ENCODE measurements around the gene LRMDA. TPM values are rescaled to one million over a fixed set of nuclear protein-coding genes. Genes with fewer than 3 reads are reported as not detected.

LRMDA gene
- total RNA-seq, 2 donors from 2014 or later: 12.2 to 25.4 TPM

DNA sequence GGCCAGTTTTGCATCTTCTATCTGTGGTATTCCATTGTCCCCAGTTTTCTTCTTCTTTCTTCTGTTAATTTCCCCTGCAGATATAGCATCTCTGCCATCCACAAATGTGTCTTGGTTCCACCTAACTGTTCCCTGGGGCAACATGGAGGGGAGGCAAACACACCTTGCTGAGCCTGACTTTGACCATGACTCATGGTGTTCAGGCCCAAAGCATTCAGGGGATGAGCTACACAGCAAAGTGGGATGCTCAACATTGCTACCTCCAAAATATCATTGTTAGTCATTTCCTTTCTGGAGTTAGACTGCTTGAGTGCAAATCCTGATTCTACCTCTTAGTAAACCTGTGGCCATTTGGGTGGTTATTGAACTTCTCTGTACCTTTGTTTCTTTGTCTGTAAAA is 542.7 kb downstream of the LRMDA start:
- H3K4me3 ChIP-seq: no peak overlapping the region
- no peaks in the 10 kb centered on the region for H3K9me3 ChIP-seq
- no peaks in the 10 kb centered on the region for H3K36me3 ChIP-seq (replicated peaks in 1 of 2; ENCODE audit: insufficient read depth in 1 of 2, low read depth in 2 of 2)
- H3K27me3 ChIP-seq: no peaks in the 10 kb centered on the region
- H3K27ac ChIP-seq: no peak overlapping the region
- DNase-seq (no peak), ATAC-seq (no peak)
- H3K4me1 ChIP-seq: no peaks in the 10 kb centered on the region
- TF ChIP-seq POLR2A (IDR thresholded peaks at IDR 0.05): no peak
- TF ChIP-seq, protein P1, sequence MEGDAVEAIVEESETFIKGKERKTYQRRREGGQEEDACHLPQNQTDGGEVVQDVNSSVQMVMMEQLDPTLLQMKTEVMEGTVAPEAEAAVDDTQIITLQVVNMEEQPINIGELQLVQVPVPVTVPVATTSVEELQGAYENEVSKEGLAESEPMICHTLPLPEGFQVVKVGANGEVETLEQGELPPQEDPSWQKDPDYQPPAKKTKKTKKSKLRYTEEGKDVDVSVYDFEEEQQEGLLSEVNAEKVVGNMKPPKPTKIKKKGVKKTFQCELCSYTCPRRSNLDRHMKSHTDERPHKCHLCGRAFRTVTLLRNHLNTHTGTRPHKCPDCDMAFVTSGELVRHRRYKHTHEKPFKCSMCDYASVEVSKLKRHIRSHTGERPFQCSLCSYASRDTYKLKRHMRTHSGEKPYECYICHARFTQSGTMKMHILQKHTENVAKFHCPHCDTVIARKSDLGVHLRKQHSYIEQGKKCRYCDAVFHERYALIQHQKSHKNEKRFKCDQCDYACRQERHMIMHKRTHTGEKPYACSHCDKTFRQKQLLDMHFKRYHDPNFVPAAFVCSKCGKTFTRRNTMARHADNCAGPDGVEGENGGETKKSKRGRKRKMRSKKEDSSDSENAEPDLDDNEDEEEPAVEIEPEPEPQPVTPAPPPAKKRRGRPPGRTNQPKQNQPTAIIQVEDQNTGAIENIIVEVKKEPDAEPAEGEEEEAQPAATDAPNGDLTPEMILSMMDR (IDR thresholded peaks at IDR 0.05): no peak
- intact Hi-C loops (cut with DNase I): no loop called here

DNA sequence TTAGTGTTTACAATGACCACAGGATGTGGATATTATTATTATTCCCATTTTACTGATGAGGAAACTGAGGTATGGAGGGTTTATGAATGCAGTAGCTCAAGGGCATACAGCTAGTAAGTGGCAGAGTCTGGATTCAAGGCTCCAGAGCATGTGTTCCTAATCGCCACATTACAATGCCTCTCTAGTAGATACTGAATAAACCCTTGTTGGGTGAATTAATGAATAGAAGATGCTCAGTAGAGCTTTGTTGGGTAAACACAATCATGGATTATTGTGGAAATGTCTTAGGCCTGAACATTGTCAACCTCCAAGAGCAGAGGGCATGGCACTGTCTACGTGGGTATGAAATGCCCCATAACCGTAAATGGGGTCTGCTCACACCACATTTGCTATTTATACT is 545.3 kb downstream of the LRMDA start:
- TF ChIP-seq POLR2A (IDR thresholded peaks at IDR 0.05): no peak
- TF ChIP-seq, protein P1 (IDR thresholded peaks at IDR 0.05): no peak
- WGBS, 2 donors: 89 to 97% methylated on average over 3 of the region's 3 CpGs
- H3K9me3 ChIP-seq: no peaks in the 10 kb centered on the region
- H3K4me3 ChIP-seq: no peak overlapping the region
- no peaks in the 10 kb centered on the region for H3K4me1 ChIP-seq
- no peak for ATAC-seq
- H3K27me3 ChIP-seq: no peaks in the 10 kb centered on the region
- H3K27ac ChIP-seq: no peak overlapping the region
- intact Hi-C loops (cut with DNase I): no loop called here
- H3K36me3 ChIP-seq (replicated peaks in 1 of 2; ENCODE audit: insufficient read depth in 1 of 2, low read depth in 2 of 2): no peaks in the 10 kb centered on the region
- DNase-seq: no peak

DNA sequence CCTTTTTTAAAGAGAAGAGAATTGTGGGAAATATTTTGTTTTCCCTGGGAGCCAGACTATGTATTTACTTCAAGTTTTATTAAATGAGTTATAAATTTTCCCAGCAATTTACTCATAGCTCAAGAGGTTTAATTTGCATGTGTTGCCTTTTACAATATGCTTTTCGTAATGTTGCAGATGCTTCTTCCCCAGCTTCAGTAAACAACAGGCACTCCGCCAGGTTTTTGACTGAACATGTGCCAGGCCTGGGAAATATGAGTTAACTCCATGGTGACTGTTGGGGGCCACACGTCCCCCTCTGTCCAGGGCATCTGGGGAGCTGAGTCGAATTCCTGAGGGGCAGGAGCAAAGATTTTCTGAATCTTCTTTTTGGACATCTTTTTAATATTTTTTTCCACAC is 545.7 kb downstream of the LRMDA start:
- Histone ChIP-seq H3K36me3 (replicated peaks in 1 of 2; ENCODE audit: insufficient read depth in 1 of 2, low read depth in 2 of 2) (no peaks in the 10 kb centered on the region), H3K27ac (no peak overlapping the region), H3K27me3 (no peaks in the 10 kb centered on the region), H3K9me3 (no peaks in the 10 kb centered on the region), H3K4me1 (no peaks in the 10 kb centered on the region), H3K4me3 (no peak overlapping the region)
- TF ChIP-seq, protein P1 (IDR thresholded peaks at IDR 0.05): no peak
- TF ChIP-seq POLR2A (IDR thresholded peaks at IDR 0.05): no peak
- ATAC-seq (no peak), DNase-seq (no peak)
- WGBS, 2 donors: 44 to 51% methylated on average over 4 of the region's 4 CpGs
- intact Hi-C loops (cut with DNase I): no loop called here

DNA sequence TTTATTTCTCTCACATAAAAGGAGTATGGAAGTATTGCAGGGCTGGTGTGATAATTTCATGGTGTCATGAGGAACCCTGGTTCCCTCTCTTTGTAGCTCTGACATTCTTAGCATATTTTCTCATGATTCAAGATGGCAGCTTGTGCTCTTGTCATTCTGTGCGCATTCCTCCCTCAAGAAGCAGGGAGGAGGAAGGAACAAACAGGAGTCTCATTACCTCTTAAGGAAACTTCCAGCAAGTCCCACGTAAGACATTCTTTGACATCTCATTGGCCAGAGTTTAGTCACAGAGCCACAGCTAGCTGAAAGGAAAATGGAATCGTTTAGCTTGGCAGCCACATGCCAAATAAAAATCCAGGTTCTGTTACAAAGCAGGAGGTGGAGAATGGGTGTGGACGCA is 546.8 kb downstream of the LRMDA start:
- TF ChIP-seq, protein P1 (IDR thresholded peaks at IDR 0.05): no peak
- no peak for TF ChIP-seq POLR2A (IDR thresholded peaks at IDR 0.05)
- 78 to 83% methylated on average over 4 of the region's 4 CpGs for WGBS, 2 donors
- H3K27me3 ChIP-seq: no peaks in the 10 kb centered on the region
- DNase-seq: no peak
- H3K36me3 ChIP-seq (replicated peaks in 1 of 2; ENCODE audit: insufficient read depth in 1 of 2, low read depth in 2 of 2): no peaks in the 10 kb centered on the region
- intact Hi-C loops (cut with DNase I): no loop called here
- no peak overlapping the region for H3K27ac ChIP-seq
- H3K4me3 ChIP-seq: no peak overlapping the region
- no peaks in the 10 kb centered on the region for H3K4me1 ChIP-seq
- H3K9me3 ChIP-seq: no peaks in the 10 kb centered on the region
- no peak for ATAC-seq

DNA sequence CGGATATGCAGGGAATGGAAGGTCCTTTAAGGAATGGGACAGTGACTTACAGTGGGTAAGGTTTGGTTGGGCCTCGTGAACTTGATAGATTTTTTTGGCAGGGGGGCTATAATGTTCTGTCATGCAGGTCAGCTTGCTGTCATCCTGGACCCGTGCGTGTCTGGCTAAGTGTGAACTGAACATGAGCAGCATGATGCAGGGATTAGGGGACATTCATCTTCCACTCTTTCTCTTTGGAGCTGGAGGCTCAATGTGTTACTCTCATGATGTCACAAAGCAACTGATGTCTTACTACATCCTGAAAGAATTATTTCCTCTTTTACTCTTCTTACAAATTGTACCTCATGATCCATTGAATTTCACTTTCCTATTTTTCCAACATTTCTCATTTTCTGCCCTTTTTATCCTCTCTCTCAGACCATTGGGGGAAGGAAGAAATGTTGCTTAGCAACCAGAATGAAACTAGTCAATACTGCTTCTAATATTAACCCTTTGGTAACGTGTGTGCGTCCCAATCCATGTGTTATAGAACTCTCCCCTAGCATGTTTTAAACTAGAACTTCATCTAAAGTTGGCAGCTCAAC is 549.1 kb downstream of the LRMDA start:
- H3K9me3 ChIP-seq: no peaks in the 10 kb centered on the region
- H3K4me3 ChIP-seq: no peak overlapping the region
- H3K27me3 ChIP-seq: no peaks in the 10 kb centered on the region
- intact Hi-C loops (cut with DNase I): no loop called here
- TF ChIP-seq POLR2A (IDR thresholded peaks at IDR 0.05): no peak
- TF ChIP-seq, protein P1 (IDR thresholded peaks at IDR 0.05): no peak
- no peaks in the 10 kb centered on the region for H3K4me1 ChIP-seq
- no peaks in the 10 kb centered on the region for H3K36me3 ChIP-seq (replicated peaks in 1 of 2; ENCODE audit: insufficient read depth in 1 of 2, low read depth in 2 of 2)
- WGBS, 2 donors: 85 to 89% methylated on average over 6 of the region's 6 CpGs
- ATAC-seq (no peak), DNase-seq (no peak)
- H3K27ac ChIP-seq: no peak overlapping the region

All from body of pancreas (tissue), 4 donors.